ENCODE results near the gene TREML4.
A peak's percentile ranks its signal among the peaks of the same experiment; 100 is the strongest.

TREML4 gene

GRCh38 chr6:41288030-41288753, 60.0 kb downstream of the TREML4 start:
- DNase-seq: peak; percentile 28

Data from HCEC 1CT (cell line).